Activated T-cell treated with anti-CD3 and anti-CD28 coated beads for 1 hour (primary cell): Measurements from ENCODE around the gene PLPP2.
"Not testable (repeated sequence)": the region's sequence is repeated elsewhere in the genome, so short reads cannot be mapped to it uniquely, and the experiment has no call there.

Source experiments
- DNase-seq: peaks from one replicate; pipeline ENCODE4 v3.0.0-alpha.2; 2020; ENCODE audit warnings: low read depth

The PLPP2 gene

GRCh38 chr19:271856-272255, 19.3 kb downstream of the PLPP2 start:
- DNase-seq: no peak

- not testable (repeated sequence) for DNase-seq
Measured at GRCh38 chr19:270766-271318, 20.4 kb downstream of the PLPP2 start.

GRCh38 chr19:269241-269640, 22.0 kb downstream of the PLPP2 start:
- DNase-seq: no peak

- DNase-seq: no peak
Measured at GRCh38 chr19:262125-262524, 29.1 kb downstream of the PLPP2 start.

GRCh38 chr19:256804-257203, 34.4 kb downstream of the PLPP2 start:
- DNase-seq: not testable (repeated sequence)

- DNase-seq: not testable (repeated sequence)
Measured at GRCh38 chr19:252421-253186, 38.6 kb downstream of the PLPP2 start.

- no peak for DNase-seq
Measured at GRCh38 chr19:246551-246950, 44.7 kb downstream of the PLPP2 start.

GRCh38 chr19:245900-246299, 45.3 kb downstream of the PLPP2 start:
- DNase-seq: not testable (repeated sequence)

GRCh38 chr19:245457-245856, 45.7 kb downstream of the PLPP2 start:
- DNase-seq: no peak
